B cell (primary cell): ENCODE results near the gene TEDC2.

Experiments used
- EZH2 ChIP-seq: IDR thresholded peaks from 2 replicates; pipeline ENCODE4 v1.6.1; 2012; ENCODE audit warnings: borderline replicate concordance, low read depth, mild to moderate bottlenecking, moderate library complexity, low read length; ENCODE audit not compliant: insufficient read depth, poor library complexity, severe bottlenecking
- TF ChIP-seq, protein P1 (sequence below): fragments of 200-600 bp; IDR thresholded peaks from one replicate; pipeline ENCODE4 v1.8.0; 2022; ENCODE audit warnings: antibody characterized with exemption, mild to moderate bottlenecking

DNA sequence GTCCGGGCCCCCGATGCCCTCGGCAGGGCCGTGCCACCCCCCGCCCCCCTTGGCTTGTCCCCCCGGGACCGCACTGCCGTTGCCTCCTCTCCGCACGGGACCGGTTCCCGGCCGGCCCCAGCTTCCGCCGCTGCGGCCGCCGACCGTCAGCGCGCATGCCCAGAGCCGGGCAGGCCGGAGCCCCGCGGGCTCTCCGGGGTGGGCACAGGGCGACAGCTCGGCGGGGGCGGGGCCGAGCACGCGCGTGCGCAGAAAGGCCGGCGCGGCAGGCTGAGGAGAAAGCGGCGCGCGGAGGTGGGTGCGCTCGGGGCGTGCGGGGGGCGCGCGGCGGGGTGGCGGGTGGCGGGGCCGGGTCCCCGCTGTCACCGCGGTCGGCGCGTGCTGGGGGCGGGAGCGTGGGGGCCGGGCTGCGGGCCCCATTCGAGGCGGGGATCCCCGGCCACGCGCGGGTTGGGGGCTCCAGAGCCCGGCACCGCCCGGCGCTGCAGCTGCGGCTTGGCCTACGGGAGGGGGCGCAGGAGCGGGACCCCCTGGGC lies 15.0 kb downstream of the TEDC2 start, which contains the start of gene TBC1D24:
- TF ChIP-seq, protein P1, sequence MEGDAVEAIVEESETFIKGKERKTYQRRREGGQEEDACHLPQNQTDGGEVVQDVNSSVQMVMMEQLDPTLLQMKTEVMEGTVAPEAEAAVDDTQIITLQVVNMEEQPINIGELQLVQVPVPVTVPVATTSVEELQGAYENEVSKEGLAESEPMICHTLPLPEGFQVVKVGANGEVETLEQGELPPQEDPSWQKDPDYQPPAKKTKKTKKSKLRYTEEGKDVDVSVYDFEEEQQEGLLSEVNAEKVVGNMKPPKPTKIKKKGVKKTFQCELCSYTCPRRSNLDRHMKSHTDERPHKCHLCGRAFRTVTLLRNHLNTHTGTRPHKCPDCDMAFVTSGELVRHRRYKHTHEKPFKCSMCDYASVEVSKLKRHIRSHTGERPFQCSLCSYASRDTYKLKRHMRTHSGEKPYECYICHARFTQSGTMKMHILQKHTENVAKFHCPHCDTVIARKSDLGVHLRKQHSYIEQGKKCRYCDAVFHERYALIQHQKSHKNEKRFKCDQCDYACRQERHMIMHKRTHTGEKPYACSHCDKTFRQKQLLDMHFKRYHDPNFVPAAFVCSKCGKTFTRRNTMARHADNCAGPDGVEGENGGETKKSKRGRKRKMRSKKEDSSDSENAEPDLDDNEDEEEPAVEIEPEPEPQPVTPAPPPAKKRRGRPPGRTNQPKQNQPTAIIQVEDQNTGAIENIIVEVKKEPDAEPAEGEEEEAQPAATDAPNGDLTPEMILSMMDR: no peak
- TF ChIP-seq EZH2: no peak
